Stromal cell of bone marrow (primary cell): ENCODE data around the gene GAL.

Source experiments
- DNase-seq: peaks from one replicate; pipeline ENCODE4 v3.0.0-alpha.2; 2012; ENCODE audit warnings: low read depth

The GAL gene

DNA sequence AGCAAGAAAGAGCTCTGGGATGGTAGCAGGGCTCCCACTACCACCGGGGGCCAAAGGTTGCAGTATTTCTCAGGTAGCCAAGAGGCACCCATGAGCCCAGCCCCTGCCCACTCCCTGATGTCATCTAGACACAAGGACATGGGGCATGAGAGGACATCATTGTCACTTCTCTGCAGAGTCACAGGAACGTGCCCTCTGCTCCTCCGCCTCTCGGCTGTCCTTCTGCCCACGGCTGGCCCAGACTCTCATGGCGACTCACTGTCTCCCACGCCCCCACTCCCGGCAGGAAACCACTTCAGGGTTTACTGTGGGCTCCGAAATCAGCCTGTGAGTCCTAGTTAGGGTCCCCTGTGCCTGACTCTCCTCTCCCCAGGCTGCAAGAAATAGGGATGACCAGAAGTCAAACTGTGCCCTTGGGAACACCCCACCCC is 1.8 kb upstream of the GAL start:
- no peak for DNase-seq

DNA sequence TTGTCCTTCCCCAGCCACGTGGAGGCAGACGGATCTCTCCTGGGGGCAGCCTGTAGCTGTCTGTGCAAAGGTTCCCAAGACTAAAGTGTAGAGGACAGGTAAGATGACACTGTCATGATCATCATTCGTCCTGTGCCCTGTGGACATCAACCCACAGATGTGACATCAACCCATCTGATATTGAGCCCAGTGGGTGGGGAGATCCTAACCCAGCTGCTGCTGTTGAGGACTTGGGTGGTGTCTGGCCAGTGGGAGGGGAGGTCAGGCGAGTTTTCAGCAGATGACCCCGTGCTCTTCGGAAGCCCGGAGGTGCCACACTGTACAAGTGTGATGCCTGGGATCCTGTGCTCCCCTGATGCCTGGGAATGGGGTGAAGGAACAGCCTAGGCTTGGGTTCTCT is 1.2 kb upstream of the GAL start:
- no peak for DNase-seq

DNA sequence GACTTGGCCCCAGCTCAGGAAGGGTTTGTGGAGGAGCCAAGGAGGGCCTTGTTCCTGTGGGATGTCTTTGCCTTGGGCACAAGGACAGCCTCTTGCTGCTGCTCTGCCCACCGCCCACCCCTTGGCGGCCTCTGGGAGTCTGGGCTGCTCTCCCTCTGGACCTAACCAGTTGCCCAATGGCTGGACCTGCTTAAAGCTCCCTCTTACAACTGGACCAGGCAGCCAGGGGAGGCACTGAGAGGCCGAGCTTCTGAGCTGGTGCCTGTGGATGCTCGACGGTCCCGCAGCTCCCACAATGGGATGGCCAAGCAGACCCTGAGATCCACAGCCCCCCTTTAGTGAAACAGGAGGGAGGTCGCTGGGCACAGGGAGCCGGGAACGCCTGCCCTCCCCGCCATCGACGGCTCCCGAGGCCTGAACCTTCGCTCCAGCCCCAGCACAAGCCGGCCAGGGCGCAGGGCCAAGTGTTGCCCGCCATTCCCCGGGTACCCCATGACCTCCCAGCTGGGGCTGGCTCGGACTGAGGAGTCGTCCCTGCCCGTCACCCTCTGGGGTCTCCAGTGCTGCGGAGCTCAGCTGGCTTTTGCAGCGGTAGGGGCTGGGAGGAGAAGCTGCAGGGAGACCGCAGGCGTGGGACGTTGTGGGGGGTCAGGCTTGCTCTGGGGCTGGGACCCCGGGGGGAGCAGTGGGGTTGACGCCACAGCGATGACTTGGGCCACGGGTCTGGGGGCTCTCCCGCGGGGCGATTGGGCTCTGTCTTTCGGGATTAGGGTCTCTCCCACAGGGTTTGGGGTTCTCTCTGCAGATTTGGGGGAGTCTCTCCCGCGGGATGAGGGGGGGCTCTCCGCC is 584 bp upstream of the GAL start:
- no peak for DNase-seq

DNA sequence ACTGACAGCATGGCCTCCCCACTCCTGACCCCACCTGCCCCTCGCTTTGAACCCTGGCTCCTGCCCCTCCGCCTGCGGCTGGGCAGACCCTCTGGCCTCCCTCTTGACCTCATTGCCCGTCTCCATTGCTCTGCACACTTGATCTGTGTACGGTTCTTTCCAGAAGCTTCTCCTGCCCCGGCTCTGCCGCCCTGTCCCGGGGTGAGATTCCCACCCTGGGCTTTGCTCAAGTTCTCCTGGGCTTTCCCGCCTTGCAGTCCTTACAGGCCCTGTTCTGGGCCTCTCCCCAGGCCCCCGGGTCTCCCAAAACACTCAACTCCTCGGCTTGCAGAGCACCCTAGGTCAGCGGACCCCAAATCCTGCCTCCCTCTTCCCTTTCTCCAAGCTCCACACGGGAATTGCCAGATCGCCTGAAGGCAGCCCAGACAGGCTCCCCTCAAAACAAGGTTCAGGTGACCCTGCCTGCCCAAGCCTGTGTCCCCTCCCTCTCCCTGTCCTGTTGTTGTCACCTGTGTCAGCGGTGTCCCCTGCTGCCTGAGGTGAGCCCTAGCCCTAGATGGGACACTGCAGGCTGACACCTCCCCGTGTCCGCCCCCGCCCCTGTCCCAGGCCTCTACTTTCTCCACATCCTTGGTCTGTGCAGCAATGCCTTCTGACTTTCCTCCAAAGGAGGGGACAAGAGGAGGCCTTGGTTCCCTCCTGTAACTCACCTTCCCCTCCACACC is 1.5 kb downstream of the GAL start:
- DNase-seq: no peak

DNA sequence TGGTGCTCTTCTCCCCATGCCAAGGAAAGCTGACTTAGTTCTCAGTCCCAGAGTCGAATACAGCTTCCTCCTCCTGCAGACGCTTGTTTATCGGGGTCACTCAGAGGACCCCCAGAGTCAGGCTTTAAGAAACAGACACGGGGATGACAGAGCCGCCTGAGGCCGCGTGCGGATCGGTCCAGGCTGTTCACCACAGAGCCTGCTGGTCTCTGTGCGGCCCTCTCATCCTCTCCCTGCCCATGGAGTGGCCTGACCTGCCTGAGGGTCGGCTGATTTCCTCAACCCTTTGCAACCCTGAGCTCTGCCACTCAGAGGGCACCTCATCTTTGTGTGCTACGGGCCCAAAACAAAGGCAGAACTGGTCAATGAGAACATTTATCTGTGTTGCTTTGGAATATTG is 2.1 kb downstream of the GAL start:
- DNase-seq: no peak

DNA sequence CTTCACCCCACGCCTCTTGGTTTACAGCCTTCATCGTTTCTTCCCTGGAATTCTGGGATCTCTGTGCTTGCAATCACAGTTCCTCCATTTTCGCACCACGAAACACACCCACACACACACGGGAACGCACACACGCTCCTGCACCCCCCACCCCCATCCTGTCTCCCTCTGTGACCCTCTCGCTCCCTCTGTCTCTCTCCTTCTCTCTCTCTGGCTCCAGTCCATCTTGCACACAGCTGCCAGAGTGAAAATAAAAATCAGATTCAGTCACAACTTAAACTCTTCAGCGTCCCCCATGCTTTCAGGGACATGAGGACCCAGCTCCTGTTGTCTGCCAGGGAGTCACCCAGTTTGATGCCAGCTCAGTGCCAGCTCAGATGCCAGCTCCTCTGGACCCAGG is 3.0 kb downstream of the GAL start:
- DNase-seq: no peak

DNA sequence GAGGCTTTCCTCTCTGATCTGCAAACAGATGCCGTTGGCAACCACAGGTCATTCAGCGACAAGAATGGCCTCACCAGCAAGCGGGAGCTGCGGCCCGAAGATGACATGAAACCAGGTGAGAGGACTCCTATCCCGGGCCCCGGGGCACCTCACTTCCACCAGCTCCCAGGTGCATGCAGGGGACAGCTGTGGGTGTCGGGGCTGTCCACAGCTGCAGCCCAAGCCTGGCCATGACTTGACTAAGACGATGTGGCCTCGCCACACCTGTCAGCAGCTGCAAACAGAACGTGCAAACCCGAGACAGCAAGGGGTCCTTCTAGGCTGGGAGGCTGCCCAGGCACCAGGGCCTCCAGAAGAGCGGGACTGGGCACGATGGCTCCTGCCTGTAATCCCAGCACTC is 3.6 kb downstream of the GAL start:
- no peak for DNase-seq

DNA sequence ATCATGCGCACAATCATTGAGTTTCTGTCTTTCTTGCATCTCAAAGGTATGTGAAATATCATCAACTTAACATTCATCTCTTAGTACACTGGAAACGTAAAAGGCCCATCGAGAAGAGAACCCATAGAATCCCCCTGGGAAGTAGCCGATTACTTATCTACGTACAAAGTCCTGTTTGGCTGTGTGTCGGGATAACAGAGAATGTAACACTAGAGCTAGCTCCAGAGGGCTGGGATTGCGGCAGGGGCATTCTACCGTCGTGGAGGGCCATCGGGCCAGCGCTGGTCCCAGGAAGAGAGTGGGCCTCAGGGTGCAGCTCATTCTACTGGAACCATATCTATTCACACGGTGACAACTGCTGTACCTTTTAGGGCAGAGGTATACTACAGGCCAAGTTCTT is 4.5 kb downstream of the GAL start:
- DNase-seq: no peak

DNA sequence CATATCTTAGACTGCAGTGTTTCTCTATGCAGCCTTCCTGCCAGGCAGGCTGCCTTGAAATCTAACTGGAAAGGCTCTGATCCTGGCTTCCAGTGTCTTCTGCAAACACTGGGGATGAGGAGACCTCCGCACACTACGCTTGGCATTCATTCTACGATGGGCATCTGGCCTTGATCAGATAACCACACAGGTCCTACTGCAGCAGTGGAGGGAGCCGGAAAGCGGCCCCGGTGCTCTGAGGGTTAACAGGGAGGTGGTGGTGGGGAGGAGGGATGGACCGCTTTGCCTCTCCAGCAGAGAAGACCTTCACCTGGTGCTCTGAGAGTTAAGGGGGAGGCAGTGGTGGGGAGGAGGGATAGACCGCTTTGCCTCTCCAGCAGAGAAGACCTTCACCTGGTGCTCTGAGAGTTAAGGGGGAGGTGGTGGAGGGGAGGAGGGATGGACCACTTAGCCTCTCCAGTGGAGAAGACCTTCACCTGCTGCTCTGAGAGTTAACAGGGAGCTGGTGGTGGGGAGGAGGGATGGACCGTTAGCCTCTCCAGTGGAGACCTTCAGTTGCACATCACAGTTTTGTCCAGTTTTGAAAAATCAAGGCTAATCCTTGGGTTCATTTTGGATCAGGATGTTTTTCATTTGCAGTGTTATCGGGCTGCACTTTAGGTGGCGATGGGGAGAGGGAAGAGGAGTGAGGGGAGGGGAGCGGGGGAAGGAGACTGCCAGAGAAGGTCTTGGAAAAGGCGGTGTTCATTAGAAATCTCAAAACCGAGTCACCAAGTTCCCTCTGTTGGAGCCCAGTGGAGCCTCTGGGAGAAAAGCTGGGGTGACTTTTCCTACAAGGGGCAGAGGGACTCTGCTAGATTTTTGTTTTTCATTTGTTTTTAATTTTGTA is 5.6 kb downstream of the GAL start:
- no peak for DNase-seq

DNA sequence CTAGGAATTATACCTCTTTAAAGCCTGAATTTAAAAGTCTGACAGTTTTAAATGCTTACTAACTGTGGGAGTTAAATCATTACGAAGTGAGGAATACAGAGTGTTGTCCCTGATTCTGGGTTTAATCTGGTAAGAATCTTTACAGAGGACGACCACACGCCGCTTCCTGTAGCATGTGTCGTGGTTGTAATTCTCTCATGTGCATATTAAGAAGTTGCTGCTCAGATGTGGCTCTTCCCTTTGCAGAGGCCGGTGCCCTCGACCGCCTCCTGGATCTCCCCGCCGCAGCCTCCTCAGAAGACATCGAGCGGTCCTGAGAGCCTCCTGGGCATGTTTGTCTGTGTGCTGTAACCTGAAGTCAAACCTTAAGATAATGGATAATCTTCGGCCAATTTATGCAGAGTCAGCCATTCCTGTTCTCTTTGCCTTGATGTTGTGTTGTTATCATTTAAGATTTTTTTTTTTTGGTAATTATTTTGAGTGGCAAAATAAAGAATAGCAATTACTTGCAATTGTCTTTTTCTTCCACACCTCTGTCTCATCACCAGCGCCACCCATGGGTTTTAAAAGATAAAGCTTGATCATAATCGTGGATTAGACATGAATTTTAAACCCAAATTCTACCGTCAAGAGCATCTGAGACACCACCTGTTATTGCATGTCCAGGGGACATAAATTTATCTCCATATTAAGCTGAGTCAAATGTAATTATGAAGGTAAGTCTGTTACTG is 6.5 kb downstream of the GAL start:
- no peak for DNase-seq

DNA sequence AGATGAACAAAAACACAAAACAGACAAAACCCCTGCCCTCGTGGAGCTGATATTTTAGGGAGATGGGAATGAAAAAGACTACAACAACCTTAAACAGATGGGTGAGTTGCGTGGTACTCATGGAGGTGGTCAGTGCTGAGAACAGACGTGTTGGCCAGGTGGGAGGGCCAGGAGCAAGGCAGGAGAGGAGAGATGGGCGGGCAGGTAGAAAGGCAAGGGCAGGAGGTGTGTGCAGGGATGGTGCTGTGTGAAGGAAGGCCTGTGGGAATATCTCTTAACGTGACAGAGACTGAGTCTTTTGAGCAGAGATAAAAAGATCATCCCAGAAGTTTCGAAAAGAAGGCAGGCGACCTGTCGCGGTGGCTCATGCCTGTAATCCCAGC is 7.0 kb downstream of the GAL start:
- DNase-seq: no peak

DNA sequence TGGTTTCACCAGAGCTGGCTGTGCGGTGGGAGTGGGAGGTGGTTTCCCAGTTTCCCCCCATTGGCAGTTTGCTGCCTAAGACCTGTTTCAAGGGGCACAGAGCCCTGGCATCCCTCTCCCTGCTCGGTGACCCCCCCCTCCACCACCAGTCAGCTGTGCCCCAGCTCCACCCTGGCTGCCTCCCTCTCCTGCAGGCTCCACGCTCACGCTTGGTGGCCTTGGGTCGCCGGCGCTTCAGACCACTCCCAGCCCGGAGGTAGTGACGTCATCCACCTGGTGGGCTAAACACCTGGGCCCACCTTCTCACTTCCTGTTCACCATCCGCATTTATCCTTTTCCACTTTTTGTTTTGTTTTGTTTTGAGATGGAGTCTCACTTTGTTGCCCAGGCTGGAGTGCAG is 7.8 kb downstream of the GAL start:
- no peak for DNase-seq

DNA sequence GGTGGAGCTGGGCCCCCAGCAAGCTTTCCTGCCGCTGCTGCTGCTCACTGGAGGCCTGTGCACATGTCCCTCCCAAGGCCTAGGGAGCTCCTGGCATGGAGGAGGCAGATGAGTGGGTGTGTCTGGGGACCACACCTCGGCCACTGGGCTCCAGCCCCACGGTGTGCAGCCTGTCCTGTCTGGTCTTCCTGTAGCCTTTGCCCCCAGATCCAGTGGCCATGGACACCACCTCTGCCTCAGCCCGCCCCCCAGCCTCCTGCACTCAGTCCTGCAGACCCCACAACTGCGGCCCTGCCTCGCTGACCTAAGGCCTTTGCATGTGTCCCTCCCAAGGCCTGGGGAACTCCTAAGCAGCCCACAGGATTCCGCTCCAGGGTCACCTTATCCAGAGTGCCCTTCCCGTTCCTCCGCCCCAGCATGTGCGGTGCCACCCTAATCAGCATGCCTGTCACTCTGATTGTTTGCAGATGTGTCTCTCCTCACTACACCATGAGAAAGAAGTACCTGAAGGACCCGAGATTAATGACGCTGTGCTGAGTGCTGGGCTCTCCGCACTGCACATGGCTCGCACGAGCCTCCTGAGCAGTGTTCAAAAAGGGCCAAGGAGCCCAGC is 8.6 kb downstream of the GAL start:
- no peak for DNase-seq

DNA sequence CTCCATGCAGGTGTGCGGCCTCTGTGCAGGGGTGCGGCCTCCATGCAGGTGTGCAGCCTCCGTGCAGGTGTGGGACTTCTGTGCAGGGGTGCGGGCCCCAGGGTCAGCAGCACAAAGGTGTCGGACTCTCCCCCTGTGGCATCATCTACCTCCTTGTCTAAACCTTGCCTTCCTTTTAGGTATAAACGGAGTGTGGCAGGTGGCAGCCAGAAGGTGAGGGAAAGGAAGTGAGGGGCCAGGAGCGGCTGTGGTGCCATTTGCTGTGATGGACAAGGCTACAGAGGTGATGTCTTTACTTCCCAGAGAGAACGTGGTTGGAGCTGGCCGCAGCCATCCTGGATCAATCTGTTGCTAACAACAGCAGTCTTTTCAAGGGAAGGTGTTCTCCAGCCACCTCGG is 9.1 kb downstream of the GAL start:
- DNase-seq: no peak

DNA sequence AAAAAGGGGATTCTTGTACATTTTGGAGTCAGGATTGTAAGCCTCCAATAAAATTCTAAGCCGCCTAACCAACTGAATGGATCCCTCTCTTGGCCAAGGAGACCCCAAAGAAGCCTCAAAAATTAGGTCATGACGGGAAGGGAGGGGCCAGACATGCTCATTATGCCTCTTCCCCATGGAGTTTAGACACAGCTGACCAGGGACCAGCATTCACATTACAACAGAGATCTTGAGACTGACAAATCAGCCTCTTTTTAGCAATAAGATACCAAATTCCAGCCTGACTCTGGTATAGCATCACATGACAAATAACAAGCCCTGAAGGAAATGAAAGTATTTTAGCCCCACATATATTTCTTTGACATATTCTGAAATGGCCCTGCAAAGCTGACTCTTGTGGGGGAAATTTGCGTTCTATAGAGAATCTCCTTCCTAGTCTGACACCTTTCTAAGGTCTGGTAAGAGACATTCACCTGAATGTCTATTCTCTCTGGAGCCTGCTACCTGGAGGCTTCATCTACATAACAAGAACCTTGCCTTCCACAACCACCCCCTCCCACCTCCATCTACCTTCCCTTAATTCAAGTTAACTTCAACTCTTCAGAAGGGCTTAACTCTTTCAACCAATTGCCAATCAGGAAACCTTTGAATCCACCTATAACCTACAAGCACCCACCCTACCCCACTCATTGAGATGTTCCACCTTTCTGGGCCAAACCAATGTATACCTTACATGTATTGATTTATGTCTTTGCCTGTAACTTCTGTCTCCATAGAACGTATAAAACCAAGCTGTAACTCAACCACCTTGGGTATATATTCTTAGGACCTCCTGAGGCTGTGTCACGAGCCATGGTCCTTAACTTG is 10.3 kb downstream of the GAL start:
- DNase-seq: no peak

DNA sequence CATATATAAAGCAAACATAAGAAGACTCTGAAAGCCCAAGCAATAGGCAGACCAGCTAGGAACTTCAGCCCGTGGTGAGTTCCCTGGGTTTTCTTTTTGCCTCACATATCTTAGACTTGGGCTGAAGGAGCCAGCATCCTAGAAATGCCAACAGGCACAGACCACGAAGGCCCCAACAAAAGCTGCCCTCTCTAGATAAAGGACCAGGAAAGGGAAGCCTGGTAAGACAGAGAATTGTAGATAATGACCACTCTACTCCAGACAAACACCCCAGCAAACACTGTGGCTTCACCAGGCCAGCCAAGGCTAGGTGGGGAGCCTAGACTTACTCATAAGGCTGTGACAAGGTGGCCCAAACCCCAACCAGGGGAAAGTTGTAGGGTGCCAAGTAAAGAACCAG is 11.2 kb downstream of the GAL start:
- DNase-seq: no peak

DNA sequence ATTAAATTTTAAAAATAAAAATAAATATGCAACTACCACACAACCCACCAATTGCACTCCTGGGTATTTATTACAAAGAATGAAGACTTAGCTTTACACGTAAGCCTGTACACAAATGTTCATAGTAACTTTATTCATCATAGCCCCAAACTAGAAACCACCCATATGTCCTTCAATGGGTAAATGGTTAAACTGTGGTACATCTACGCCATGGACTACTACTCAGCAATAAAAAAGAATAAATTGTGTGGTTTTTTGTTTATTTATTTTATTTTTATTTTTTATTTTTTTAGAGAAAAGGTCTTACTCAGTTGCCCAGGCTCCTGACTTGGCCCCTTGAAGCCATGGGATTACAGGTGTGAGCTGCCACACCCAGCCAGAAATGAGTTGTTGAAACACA is 14.6 kb downstream of the GAL start:
- DNase-seq: no peak

DNA sequence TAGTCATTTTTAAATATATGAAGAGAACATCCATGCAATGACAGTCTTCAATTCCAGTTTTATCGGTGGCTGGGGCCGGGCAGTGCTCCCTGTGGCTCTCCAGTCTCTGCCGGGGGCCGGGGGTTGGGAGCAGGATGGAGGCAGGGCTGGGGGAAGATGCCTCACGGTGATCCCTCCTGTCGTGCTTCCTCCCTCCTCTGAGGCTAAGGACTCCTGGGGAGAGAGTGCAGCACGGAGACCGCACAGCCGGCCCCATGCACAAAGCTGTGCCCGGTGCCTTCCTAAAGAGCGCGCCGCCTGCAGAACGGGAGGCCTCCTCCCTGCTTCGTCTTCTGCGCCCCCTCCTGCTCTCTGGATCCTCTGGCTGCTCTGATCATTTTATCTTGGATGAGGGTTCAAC is 20.5 kb downstream of the GAL start:
- no peak for DNase-seq

DNA sequence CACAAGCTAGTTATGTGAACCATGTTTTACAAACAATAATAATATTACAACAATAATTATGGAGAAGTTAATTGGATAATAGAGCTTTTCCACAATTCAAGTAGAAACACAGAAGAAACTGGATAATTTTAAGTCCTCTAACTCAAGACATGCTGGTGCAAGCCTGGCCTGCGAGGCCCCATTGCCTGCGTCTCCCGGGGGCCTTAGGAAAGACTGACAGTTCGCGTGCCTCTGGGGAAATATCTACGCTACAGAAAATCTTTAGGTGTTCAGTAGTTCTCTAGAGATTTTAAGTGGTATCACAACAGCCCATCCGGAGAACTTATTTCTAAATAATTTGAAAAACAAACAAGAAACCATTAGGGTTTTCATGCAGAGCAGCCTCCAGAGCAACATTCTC is 23.2 kb downstream of the GAL start:
- DNase-seq: no peak

DNA sequence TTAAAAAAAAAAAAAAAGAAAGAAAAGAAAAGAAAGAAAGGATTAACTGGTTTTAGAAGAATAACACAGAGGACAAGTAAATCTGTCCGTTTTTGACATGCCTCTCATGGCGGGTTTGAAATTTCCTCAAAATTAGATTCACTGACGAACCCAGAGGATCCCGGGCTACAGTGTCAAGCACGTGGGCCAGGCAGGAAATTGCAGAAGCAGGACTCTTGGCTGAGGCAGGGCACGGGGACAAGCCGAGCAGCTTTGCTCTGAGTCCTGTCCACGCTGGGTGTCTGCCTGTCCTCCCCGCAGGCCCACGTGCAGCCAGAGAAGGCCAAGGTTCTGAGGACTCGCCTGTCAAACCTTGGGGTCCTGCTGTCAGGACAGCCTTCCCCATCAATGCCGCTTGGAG is 24.7 kb downstream of the GAL start:
- no peak for DNase-seq

DNA sequence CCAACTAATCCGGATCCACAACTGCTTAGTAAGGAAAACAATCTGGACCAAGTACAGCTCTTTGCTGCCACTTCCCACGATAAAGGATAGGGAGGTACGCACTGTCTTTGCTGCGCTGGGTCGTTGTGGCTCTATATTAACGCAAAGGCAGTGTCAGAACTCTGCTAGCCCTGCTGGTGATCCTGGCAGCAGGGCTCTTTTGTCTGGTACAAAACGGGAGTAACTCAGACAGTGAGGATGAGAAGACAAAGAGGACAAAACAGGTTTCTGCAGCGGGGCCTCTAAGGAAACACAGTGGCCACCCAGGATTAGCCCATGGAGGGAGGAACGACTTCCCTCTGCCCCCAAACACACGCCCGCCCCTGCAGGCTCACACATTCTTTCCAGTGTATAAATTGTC is 26.1 kb downstream of the GAL start:
- no peak for DNase-seq
